A549 (cell line): ENCODE results near the gene ELOVL2. TPM values are rescaled to one million over a fixed set of nuclear protein-coding genes. Genes with fewer than 3 reads are reported as not detected.

Experiments used
- ATAC-seq, 2 experiments: fragments of 200-7000 bp in 1 of 2; fragments of >200 bp in 1 of 2; cut with Nextera tagmentation in 1 of 2; cut with Tn5 transposase in 1 of 2; 3 replicates each; pipeline versions ENCODE4 v1.8.0 to v1.9.1; 2018 to 2020; ENCODE audit warnings: mild to moderate bottlenecking in 1 of 2, moderate library complexity in 1 of 2
- CTCF ChIA-PET: fragments of 300-600 bp; sonication (Branson Sonifier 250); formaldehyde crosslinking; extraction: SDS; loops from one replicate; lab custom pipeline; 2021; ENCODE audit warnings: antibody characterized with exemption, inconsistent platforms; lab: Yijun Ruan, JAX
- POLR2A ChIA-PET: fragments of 350-600 bp; formaldehyde crosslinking; extraction: SDS; loops from one replicate; lab custom pipeline; 2021; ENCODE audit warnings: antibody characterized with exemption, inconsistent platforms; lab: Yijun Ruan, JAX
- DNase-seq, 2 experiments: peaks; one replicate each; pipeline versions ENCODE4 v3.0.0 to v3.0.0-alpha.2; 2011 to 2016; ENCODE audit warnings: low read depth in 1 of 2, low spot score in 1 of 2
- FAIRE-seq: peaks from 2 replicates; lab custom pipeline; 2011; peaks lifted over from hg19 to GRCh38; lab: Jason Lieb, UNC
- H3K27ac ChIP-seq, 2 experiments: fragments of >200 bp; sonication (Bioruptor Twin); formaldehyde crosslinking; 3 replicates each; pipeline ENCODE4 v1.5.1; 2016 to 2017
- H3K4me1 ChIP-seq: fragments of >200 bp; sonication (Bioruptor Twin); formaldehyde crosslinking; 3 replicates; pipeline ENCODE4 v1.6.1; 2016
- H3K4me2 ChIP-seq: fragments of >200 bp; sonication (Bioruptor Twin); formaldehyde crosslinking; 3 replicates; pipeline ENCODE4 v1.6.1; 2016
- H3K4me3 ChIP-seq: fragments of >200 bp; sonication (Bioruptor Twin); formaldehyde crosslinking; 3 replicates; pipeline ENCODE4 v1.5.1; 2016
- H3K9me3 ChIP-seq: fragments of >200 bp; sonication (Bioruptor Twin); formaldehyde crosslinking; 3 replicates; pipeline ENCODE4 v1.6.1; 2016
- ATOH8 ChIP-seq: fragments of 250-450 bp; sonication (Bioruptor Pico); IDR thresholded peaks from 2 replicates; pipeline ENCODE4 v1.5.0; 2020; ENCODE audit warnings: low read depth, mild to moderate bottlenecking, moderate library complexity
- BCL3 ChIP-seq: fragments of >200 bp; sonication (Bioruptor Twin); formaldehyde crosslinking; IDR thresholded peaks from 3 replicates; pipeline ENCODE4 v1.6.1; 2016
- BHLHE40 ChIP-seq: IDR thresholded peaks from 2 replicates; pipeline ENCODE4 v1.6.1; 2012; ENCODE audit warnings: low read depth, low read length, inconsistent platforms
- CHD4 ChIP-seq: fragments of 200-600 bp; sonication (generic); IDR thresholded peaks from 2 replicates; pipeline ENCODE4 v1.6.1; 2016; ENCODE audit warnings: antibody characterized with exemption, mild to moderate bottlenecking, borderline replicate concordance
- E2F6 ChIP-seq: IDR thresholded peaks from 2 replicates; pipeline ENCODE4 v1.6.1; 2012; ENCODE audit warnings: low read depth, borderline replicate concordance
- EHF ChIP-seq: fragments of 250-450 bp; sonication (Bioruptor Pico); IDR thresholded peaks from 2 replicates; pipeline ENCODE4 v1.5.0; 2020; ENCODE audit warnings: mild to moderate bottlenecking
- EHMT2 ChIP-seq: fragments of 200-600 bp; sonication (generic); IDR thresholded peaks from 2 replicates; pipeline ENCODE4 v1.6.1; 2016; ENCODE audit warnings: antibody characterized with exemption, low read depth, mild to moderate bottlenecking, moderate library complexity
- EP300 ChIP-seq, 2 experiments: fragments of >200 bp; sonication (Bioruptor Twin); formaldehyde crosslinking; IDR thresholded peaks; 2 replicates in 1 of 2; 3 replicates in 1 of 2; pipeline ENCODE4 v1.6.1; 2016 to 2017
- ESRRA ChIP-seq: fragments of 150-350 bp; IDR thresholded peaks from 2 replicates; pipeline ENCODE4 v1.6.1; 2014; ENCODE audit warnings: mild to moderate bottlenecking, low read length, borderline replicate concordance
- FOSB ChIP-seq: fragments of 250-450 bp; sonication (Bioruptor Pico); IDR thresholded peaks from 2 replicates; pipeline ENCODE4 v1.5.0; 2020; ENCODE audit warnings: mild to moderate bottlenecking, moderate library complexity
- FOSL2 ChIP-seq, 2 experiments: fragments of 450-650 bp in 1 of 2; fragments of >200 bp in 1 of 2; sonication (Bioruptor Twin) in 1 of 2; formaldehyde crosslinking; IDR thresholded peaks; 2 replicates each; pipeline versions ENCODE4 v1.5.0 to v1.6.1; 2016 to 2020; ENCODE audit warnings: mild to moderate bottlenecking in 1 of 2, moderate library complexity in 1 of 2
- GATA3 ChIP-seq: IDR thresholded peaks from 2 replicates; pipeline ENCODE4 v1.6.1; 2012; ENCODE audit warnings: borderline replicate concordance
- HOXA7 ChIP-seq: fragments of 250-450 bp; sonication (Bioruptor Pico); IDR thresholded peaks from 2 replicates; pipeline ENCODE4 v1.5.0; 2020; ENCODE audit warnings: mild to moderate bottlenecking, moderate library complexity
- JUNB ChIP-seq: fragments of >200 bp; sonication (Bioruptor Twin); formaldehyde crosslinking; IDR thresholded peaks from 2 replicates; pipeline ENCODE4 v1.6.1; 2016
- KDM5A ChIP-seq: fragments of 200-600 bp; sonication (generic); IDR thresholded peaks from 2 replicates; pipeline ENCODE4 v1.6.1; 2016; ENCODE audit warnings: antibody characterized with exemption, mild to moderate bottlenecking
- MAX ChIP-seq: IDR thresholded peaks from 2 replicates; pipeline ENCODE4 v1.6.1; 2012
- MAZ ChIP-seq: fragments of 150-350 bp; IDR thresholded peaks from 2 replicates; pipeline ENCODE4 v1.6.1; 2014; ENCODE audit warnings: antibody characterized with exemption, low read depth, low read length, borderline replicate concordance
- NR3C1 ChIP-seq: fragments of >200 bp; sonication (Bioruptor Twin); formaldehyde crosslinking; IDR thresholded peaks from 3 replicates; pipeline ENCODE4 v1.6.1; 2017
- PBX3 ChIP-seq: IDR thresholded peaks from 2 replicates; pipeline ENCODE4 v1.6.1; 2012
- POLR2A ChIP-seq: IDR thresholded peaks from 2 replicates; pipeline ENCODE4 v1.6.1; 2012; ENCODE audit warnings: mild to moderate bottlenecking, low read length
- RARB ChIP-seq: fragments of 250-450 bp; sonication (Bioruptor Pico); IDR thresholded peaks from 2 replicates; pipeline ENCODE4 v1.8.0; 2021; ENCODE audit warnings: mild to moderate bottlenecking, moderate library complexity
- RCOR1 ChIP-seq: fragments of 150-350 bp; IDR thresholded peaks from 2 replicates; pipeline ENCODE4 v1.6.1; 2014; ENCODE audit warnings: antibody characterized with exemption, low read length, low read depth
- REST ChIP-seq: fragments of 200-600 bp; sonication (generic); IDR thresholded peaks from 2 replicates; pipeline ENCODE4 v1.6.1; 2016; ENCODE audit warnings: antibody characterized with exemption, mild to moderate bottlenecking, moderate library complexity
- RFX5 ChIP-seq: fragments of 450-650 bp; IDR thresholded peaks from 2 replicates; pipeline ENCODE4 v1.7.1; 2014; ENCODE audit warnings: antibody characterized with exemption, mild to moderate bottlenecking, moderate library complexity
- SMC3 ChIP-seq: fragments of >200 bp; sonication (Bioruptor Twin); formaldehyde crosslinking; IDR thresholded peaks from 3 replicates; pipeline ENCODE4 v1.6.1; 2018; ENCODE audit warnings: inconsistent platforms
- SREBF2 ChIP-seq: fragments of 450-650 bp; IDR thresholded peaks from 2 replicates; pipeline ENCODE4 v1.6.1; 2014; ENCODE audit warnings: mild to moderate bottlenecking, moderate library complexity
- TP53 ChIP-seq: fragments of 250-450 bp; sonication (Bioruptor Pico); IDR thresholded peaks from 2 replicates; pipeline ENCODE4 v1.5.0; 2021; ENCODE audit warnings: mild to moderate bottlenecking, moderate library complexity
- ZFP36 ChIP-seq: fragments of 450-650 bp; IDR thresholded peaks from 2 replicates; pipeline ENCODE4 v1.6.1; 2014; ENCODE audit warnings: borderline replicate concordance; ENCODE audit not compliant: partially characterized antibody
- ZNF302 ChIP-seq: fragments of 250-450 bp; sonication (Bioruptor Pico); IDR thresholded peaks from 2 replicates; pipeline ENCODE4 v1.9.0; 2021; ENCODE audit warnings: inconsistent platforms, mild to moderate bottlenecking, moderate library complexity
- ZSCAN20 ChIP-seq: fragments of 250-450 bp; sonication (Bioruptor Pico); IDR thresholded peaks from 2 replicates; pipeline ENCODE4 v1.8.0; 2022; ENCODE audit warnings: mild to moderate bottlenecking, moderate library complexity
- WGBS: methylation state at CpG from one replicate; pipeline ENCODE4 v1.1.6; 2017; ENCODE audit errors: missing lambda C conversion rate; 5-methylcytosine and 5-hydroxymethylcytosine counted together
- polyA plus RNA-seq, 4 experiments: library from polyadenylated mRNA; depleted of rRNA in 3 of 4; stranded (reverse); fragments of >200 nt; fragmentation: RNase III in 1 of 4; extraction: RNeasy Plus Mini Kit Qiagen cat#74134 plus additional on column Dnase treatment in 1 of 4; gene quantifications; 2 replicates in 3 of 4; 3 replicates in 1 of 4; pipeline ENCODE4 v1.2.3, GENCODE V29; 2011 to 2017

The ELOVL2 gene
- polyA plus RNA-seq, 2 of the 4 experiments (the other 2 are of a cell fraction): 12.4 to 15.5 TPM

GRCh38 chr6:11054722-11055121 lies 10.6 kb upstream of the ELOVL2 start:
- DNase-seq (no peak), FAIRE-seq (no peak), ATAC-seq (no peak)
- Histone ChIP-seq H3K4me2 (peak overlapping the region; percentile 49; the same call in 2 of the 3 replicates), H3K9me3 (no peaks in the 10 kb centered on the region), H3K4me3 (no peak overlapping the region), H3K27ac (no peak overlapping the region), H3K4me1 (peaks cover 18% of the 10 kb centered on the region)
- CTCF ChIA-PET: interaction anchor here (1.3 to 1.4 kb wide), 2 partner anchors 10 to 103 kb away, joined by 4 to 5 read pairs; no protein-coding TSS in a partner anchor
- POLR2A ChIA-PET: no interaction called here
- WGBS: 96% methylated on average over 1 of the region's 1 CpG
- TF ChIP-seq MAX (no peak), BHLHE40 (no peak), SREBF2 (no peak), TP53 (no peak), SMC3 (no peak), ZFP36 (no peak), HOXA7 (CRISPR knock-in tag) (no peak), BCL3 (no peak), EHMT2 (no peak), POLR2A (no peak), FOSB (CRISPR knock-in tag) (no peak), GATA3 (no peak), MAZ (no peak), ZNF302 (no peak), FOSL2 (IDR thresholded peaks at IDR 0.05) (no peak), FOSL2 (CRISPR knock-in tag; IDR thresholded peaks at IDR 0.05) (no peak), ZSCAN20 (CRISPR knock-in tag) (no peak)

- ATAC-seq: no peak
- FAIRE-seq: no peak
These were observed 9.2 kb upstream of the ELOVL2 start for GRCh38 chr6:11053307-11053706.

More at GRCh38 chr6:11053307-11053706, 9.2 kb upstream of the ELOVL2 start:
- ChIA-PET CTCF (interaction anchor here (0.6 to 1.5 kb wide), 3 partner anchors 22 to 99 kb away, joined by 3 to 4 read pairs (median 3); no protein-coding TSS in a partner anchor), POLR2A (no interaction called here)
- Histone ChIP-seq H3K4me2 (no peak overlapping the region), H3K4me3 (no peak overlapping the region), H3K4me1 (peaks cover 18% of the 10 kb centered on the region), H3K27ac (no peak overlapping the region), H3K9me3 (no peaks in the 10 kb centered on the region)
- no peak for DNase-seq
- WGBS: 74% methylated on average over 5 of the region's 5 CpGs
- TF ChIP-seq KDM5A: no peak
- no peak for TF ChIP-seq EHF
- no peak for TF ChIP-seq PBX3
- no peak for TF ChIP-seq ATOH8
- no peak for TF ChIP-seq MAZ
- no peak for TF ChIP-seq EP300 (IDR thresholded peaks at IDR 0.05)
- TF ChIP-seq E2F6: no peak
- TF ChIP-seq CHD4: no peak
- no peak for TF ChIP-seq SREBF2
- no peak for TF ChIP-seq RARB (CRISPR knock-in tag)
- no peak for TF ChIP-seq ZFP36
- no peak for TF ChIP-seq RCOR1
- TF ChIP-seq TP53: no peak
- no peak for TF ChIP-seq NR3C1
- TF ChIP-seq REST: no peak
- TF ChIP-seq JUNB: no peak
- no peak for TF ChIP-seq RFX5
- TF ChIP-seq ESRRA: no peak
- TF ChIP-seq POLR2A: no peak
